Neural cell (in vitro differentiated cells): ENCODE data around the gene BAD. TPM values are rescaled to one million over a fixed set of nuclear protein-coding genes. Genes with fewer than 3 reads are reported as not detected.

Experiments
- H2AFZ ChIP-seq: fragments of 200-600, 300-800 bp; sonication (generic), shearing (Covaris generic); 2 replicates; pipeline ENCODE4 v1.6.0; 2014; ENCODE audit warnings: low read depth, mild to moderate bottlenecking, antibody characterized with exemption, low read length, moderate library complexity
- H3F3A ChIP-seq: fragments of 200-600 bp; shearing (Covaris generic); 2 replicates; pipeline ENCODE4 v1.6.1; 2016; ENCODE audit warnings: mild to moderate bottlenecking, moderate library complexity, mixed read lengths, antibody characterized with exemption, low read length; ENCODE audit not compliant: insufficient read depth, poor library complexity, severe bottlenecking
- H3K27ac ChIP-seq: fragments of 200-600, 300-800 bp; sonication (generic), shearing (Covaris generic); 2 replicates; pipeline ENCODE4 v1.5.1; 2014; ENCODE audit warnings: mild to moderate bottlenecking, low read length, moderate library complexity
- H3K27me3 ChIP-seq: fragments of 300-800, 200-600 bp; sonication (generic), shearing (Covaris generic); 2 replicates; pipeline ENCODE4 v1.6.0; 2014; ENCODE audit warnings: mild to moderate bottlenecking, low read depth, low read length, moderate library complexity; ENCODE audit not compliant: insufficient read depth
- H3K36me3 ChIP-seq: fragments of 300-800, 200-600 bp; sonication (generic), shearing (Covaris generic); 2 replicates; pipeline ENCODE4 v1.5.1; 2014; ENCODE audit warnings: mild to moderate bottlenecking, antibody characterized with exemption, low read length, moderate library complexity; ENCODE audit not compliant: insufficient read depth
- H3K4me2 ChIP-seq: fragments of 300-800, 200-600 bp; sonication (generic), shearing (Covaris generic); 2 replicates; pipeline ENCODE4 v1.6.0; 2014; ENCODE audit warnings: mild to moderate bottlenecking, low read length
- H3K4me3 ChIP-seq: fragments of 300-800, 200-600 bp; sonication (generic), shearing (Covaris generic); 2 replicates; pipeline ENCODE4 v1.5.1; 2014; ENCODE audit warnings: mild to moderate bottlenecking, low read length, moderate library complexity
- H3K79me2 ChIP-seq: fragments of 200-600 bp; shearing (Covaris generic); replicated peaks from 2 replicates; pipeline ENCODE4 v1.6.0; 2014; ENCODE audit warnings: mild to moderate bottlenecking, low read length, moderate library complexity; ENCODE audit not compliant: insufficient read depth
- H3K9ac ChIP-seq: fragments of 300-800, 200-600 bp; sonication (generic), shearing (Covaris generic); 2 replicates; pipeline ENCODE4 v1.6.1; 2016; ENCODE audit warnings: mild to moderate bottlenecking, low read length, mixed read lengths
- H3K9me2 ChIP-seq: fragments of 200-600 bp; shearing (Covaris generic); 2 replicates; pipeline ENCODE4 v1.6.1; 2016; ENCODE audit warnings: mild to moderate bottlenecking, low read length, mixed read lengths; ENCODE audit not compliant: insufficient read depth
- H3K9me3 ChIP-seq: fragments of 200-600, 300-800 bp; sonication (generic), shearing (Covaris generic); 2 replicates; pipeline ENCODE4 v1.6.1; 2016; ENCODE audit warnings: mild to moderate bottlenecking, mixed run types, low read length, moderate library complexity, mixed read lengths
- H4K20me1 ChIP-seq: fragments of 200-600 bp; shearing (Covaris generic); 2 replicates; pipeline ENCODE4 v1.6.1; 2016; ENCODE audit warnings: mild to moderate bottlenecking, mixed run types; ENCODE audit not compliant: insufficient read depth
- CTCF ChIP-seq: fragments of 450-650 bp; IDR thresholded peaks from 2 replicates; pipeline ENCODE4 v1.5.1; 2014; ENCODE audit warnings: antibody characterized with exemption, mild to moderate bottlenecking, moderate library complexity; ENCODE audit not compliant: poor library complexity, severe bottlenecking
- EP300 ChIP-seq: fragments of 450-650 bp; conservative IDR thresholded peaks from 2 replicates; pipeline ENCODE4 v1.6.1; 2014; ENCODE audit warnings: antibody characterized with exemption, mild to moderate bottlenecking, moderate library complexity; ENCODE audit not compliant: poor library complexity, severe bottlenecking
- EZH2 ChIP-seq: fragments of 200-600, 300-800 bp; shearing (Covaris generic), sonication (generic); IDR thresholded peaks from 2 replicates; pipeline ENCODE4 v1.6.1; 2014; ENCODE audit warnings: antibody characterized with exemption, low read length, borderline replicate concordance, mild to moderate bottlenecking; ENCODE audit not compliant: insufficient read depth, poor library complexity, severe bottlenecking
- MXI1 ChIP-seq: fragments of 450-650 bp; conservative IDR thresholded peaks from 2 replicates; pipeline ENCODE4 v1.6.1; 2014; ENCODE audit warnings: antibody characterized with exemption, mild to moderate bottlenecking; ENCODE audit not compliant: poor library complexity, severe bottlenecking
- POLR2AphosphoS5 ChIP-seq: IDR thresholded peaks from 2 replicates; pipeline ENCODE4 v1.6.1; 2012
- RAD21 ChIP-seq: fragments of 450-650 bp; conservative IDR thresholded peaks from 2 replicates; pipeline ENCODE4 v1.6.1; 2014; ENCODE audit warnings: antibody characterized with exemption, mild to moderate bottlenecking, moderate library complexity
- REST ChIP-seq: IDR thresholded peaks from 2 replicates; pipeline ENCODE4 v1.6.1; 2012; ENCODE audit warnings: borderline replicate concordance
- SMC3 ChIP-seq: fragments of 450-650 bp; conservative IDR thresholded peaks from 2 replicates; pipeline ENCODE4 v1.6.1; 2014; ENCODE audit warnings: antibody characterized with exemption, mild to moderate bottlenecking, moderate library complexity; ENCODE audit not compliant: poor library complexity
- TAF1 ChIP-seq: IDR thresholded peaks from 2 replicates; pipeline ENCODE4 v1.6.1; 2012; ENCODE audit warnings: low read depth
- polyA plus RNA-seq: library from polyadenylated mRNA; depleted of rRNA; stranded (reverse); fragments of >200 nt; gene quantifications from 2 replicates; pipeline ENCODE4 v1.2.3, GENCODE V29; 2014

BAD gene
- polyA plus RNA-seq, 1 donor from 2014 or later: 219 TPM

GRCh38 chr11:64296236-64296635 lies 11.8 kb upstream of the BAD start:
- Histone ChIP-seq H3F3A (no peaks in the 10 kb centered on the region), H3K9me2 (no peaks in the 10 kb centered on the region), H3K27me3 (peaks cover 94% of the 10 kb centered on the region)

GRCh38 chr11:64295760-64296159 lies 11.3 kb upstream of the BAD start:
- H2AFZ ChIP-seq: no peak overlapping the region
- no peak overlapping the region for H3K4me3 ChIP-seq
- peaks cover 94% of the 10 kb centered on the region for H3K27me3 ChIP-seq
- no peaks in the 10 kb centered on the region for H3K36me3 ChIP-seq
- H3K9ac ChIP-seq: no peak overlapping the region
- H4K20me1 ChIP-seq: no peaks in the 10 kb centered on the region
- H3F3A ChIP-seq: no peaks in the 10 kb centered on the region
- no peaks in the 10 kb centered on the region for H3K79me2 ChIP-seq
- no peaks in the 10 kb centered on the region for H3K9me3 ChIP-seq
- no peak overlapping the region for H3K27ac ChIP-seq
- no peak overlapping the region for H3K4me2 ChIP-seq
- H3K9me2 ChIP-seq: no peaks in the 10 kb centered on the region
- TF ChIP-seq EP300: no peak
- no peak for TF ChIP-seq TAF1
- no peak for TF ChIP-seq SMC3
- no peak for TF ChIP-seq EZH2
- TF ChIP-seq REST: no peak
- no peak for TF ChIP-seq POLR2AphosphoS5
- TF ChIP-seq RAD21: no peak

More at GRCh38 chr11:64296236-64296635, 11.8 kb upstream of the BAD start:
- TF ChIP-seq SMC3 (no peak), REST (no peak), EP300 (no peak), RAD21 (no peak), CTCF (no peak), EZH2 (no peak), TAF1 (no peak), MXI1 (no peak), POLR2AphosphoS5 (no peak)
- Histone ChIP-seq H4K20me1 (no peaks in the 10 kb centered on the region), H3K36me3 (no peaks in the 10 kb centered on the region), H3K27ac (no peak overlapping the region), H2AFZ (no peak overlapping the region), H3K4me2 (no peak overlapping the region), H3K9ac (no peak overlapping the region), H3K79me2 (no peaks in the 10 kb centered on the region), H3K9me3 (no peaks in the 10 kb centered on the region), H3K4me3 (no peak overlapping the region)
